ENCODE data around the gene KLK10. TPM values are rescaled to one million over a fixed set of nuclear protein-coding genes. Genes with fewer than 3 reads are reported as not detected.

KLK10 gene
- total RNA-seq, 4 donors from 2014 or later = 30.0 to 94.1 (median 57.2) TPM

- no peak for TF ChIP-seq POLR2A (IDR thresholded peaks at IDR 0.05)
- intact Hi-C loops (cut with DNase I; ENCODE audit: low total_unique reads) = no loop called here
- no peak for DNase-seq (ENCODE audit: low spot score in 2 of 2)
- no peak overlapping the region for H3K4me3 ChIP-seq (ENCODE audit: low read depth, poor library complexity, severe bottlenecking)
- 0 to 95% methylated on average over 1 of the region's 1 CpG for WGBS, 2 donors
Measured at GRCh38 chr19:51060973-51061372, 41.5 kb upstream of the KLK10 start.

GRCh38 chr19:51060336-51060735, 40.8 kb upstream of the KLK10 start:
- no peak overlapping the region for H3K4me3 ChIP-seq (ENCODE audit: low read depth, poor library complexity, severe bottlenecking)
- peak in 1 of 2 donors; percentile 64 for DNase-seq (ENCODE audit: low spot score in 2 of 2)
- WGBS, 2 donors = 66 to 94% methylated on average over 4 of the region's 4 CpGs
- TF ChIP-seq POLR2A (IDR thresholded peaks at IDR 0.05) = no peak
- no peak for TF ChIP-seq CTCF (IDR thresholded peaks at IDR 0.05)
- intact Hi-C loops (cut with DNase I; ENCODE audit: low total_unique reads) = no loop called here

GRCh38 chr19:51059715-51060114, 40.2 kb upstream of the KLK10 start:
- intact Hi-C loops (cut with DNase I; ENCODE audit: low total_unique reads) = no loop called here
- WGBS, 2 donors = 71 to 73% methylated on average over 7 of the region's 7 CpGs
- DNase-seq (ENCODE audit: low spot score in 2 of 2) = peak in 1 of 2 donors; percentile 77
- TF ChIP-seq CTCF (IDR thresholded peaks at IDR 0.05) (no peak), POLR2A (IDR thresholded peaks at IDR 0.05) (no peak)
- H3K4me3 ChIP-seq (ENCODE audit: low read depth, poor library complexity, severe bottlenecking) = no peak overlapping the region

- DNase-seq (ENCODE audit: low spot score in 2 of 2) = no peak
- no peak overlapping the region for H3K4me3 ChIP-seq (ENCODE audit: low read depth, poor library complexity, severe bottlenecking)
- intact Hi-C loops (cut with DNase I; ENCODE audit: low total_unique reads) = no loop called here
- no peak for TF ChIP-seq POLR2A (IDR thresholded peaks at IDR 0.05)
- TF ChIP-seq CTCF (IDR thresholded peaks at IDR 0.05) = no peak
Measured at GRCh38 chr19:51055866-51056265, 36.4 kb upstream of the KLK10 start.

GRCh38 chr19:51047031-51047335, 27.5 kb upstream of the KLK10 start:
- intact Hi-C loops (cut with DNase I; ENCODE audit: low total_unique reads) = no loop called here
- 4% methylated on average over 4 of the region's 4 CpGs for WGBS, 2 donors

GRCh38 chr19:51044327-51044726, 24.8 kb upstream of the KLK10 start:
- DNase-seq (ENCODE audit: low spot score in 2 of 2) = peak in 1 of 2 donors; percentile 73
- no peak overlapping the region for H3K4me3 ChIP-seq (ENCODE audit: low read depth, poor library complexity, severe bottlenecking)
- WGBS, 2 donors = 77 to 78% methylated on average over 11 of the region's 11 CpGs
- no peak for TF ChIP-seq POLR2A (IDR thresholded peaks at IDR 0.05)
- TF ChIP-seq CTCF (IDR thresholded peaks at IDR 0.05) = no peak
- intact Hi-C loops (cut with DNase I; ENCODE audit: low total_unique reads) = no loop called here

More at GRCh38 chr19:51047031-51047335, 27.5 kb upstream of the KLK10 start:
- DNase-seq (ENCODE audit: low spot score in 2 of 2) = no peak
- TF ChIP-seq CTCF (IDR thresholded peaks at IDR 0.05) (no peak), POLR2A (IDR thresholded peaks at IDR 0.05) (no peak)
- H3K4me3 ChIP-seq (ENCODE audit: low read depth, poor library complexity, severe bottlenecking) = no peak overlapping the region

Data from lower leg skin (tissue), 4 donors.